Measurements from ENCODE around the gene CPA2.
"Not testable (repeated sequence)": the region's sequence is repeated elsewhere in the genome, so short reads cannot be mapped to it uniquely, and the experiment has no call there.

The CPA2 gene

DNA sequence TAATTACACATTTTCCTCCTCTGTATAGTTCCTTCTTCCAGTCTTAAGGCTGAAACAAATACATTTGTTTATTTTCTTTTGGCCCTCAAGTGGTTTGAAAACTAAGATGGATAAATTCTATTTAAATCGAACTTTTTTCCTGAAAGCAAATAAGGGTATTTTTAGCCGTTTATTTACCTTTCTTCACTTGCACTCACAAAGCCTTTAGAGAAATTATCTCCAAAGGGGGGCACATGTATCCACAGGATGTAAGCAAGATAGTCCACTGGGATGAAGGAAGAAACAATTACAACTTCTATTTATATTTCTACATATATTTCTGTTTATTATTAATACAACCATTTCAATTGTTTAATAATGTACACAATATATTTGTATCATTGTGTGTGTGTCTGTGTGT lies 36.5 kb downstream of the CPA2 start:
- Histone ChIP-seq H3K36me3 (ENCODE audit: insufficient read depth, low read length) (no peaks in the 10 kb centered on the region), H3K9ac (ENCODE audit: insufficient read length) (no peak overlapping the region), H3K27ac (no peak overlapping the region), H3K4me3 (no peak overlapping the region), H3K9me3 (ENCODE audit: low read depth, low read length) (no peaks in the 10 kb centered on the region)
- TF ChIP-seq EZH2 (IDR thresholded peaks at IDR 0.05) (no peak), POLR2AphosphoS5 (IDR thresholded peaks at IDR 0.05; ENCODE audit: borderline replicate concordance, low read depth, low read length) (no peak), FOXP2 (optimal IDR thresholded peaks at IDR 0.05; ENCODE audit: control extremely low read depth, extremely low read length, insufficient read depth) (no peak)
- DNase-seq (ENCODE audit: low read depth, low spot score): no peak

DNA sequence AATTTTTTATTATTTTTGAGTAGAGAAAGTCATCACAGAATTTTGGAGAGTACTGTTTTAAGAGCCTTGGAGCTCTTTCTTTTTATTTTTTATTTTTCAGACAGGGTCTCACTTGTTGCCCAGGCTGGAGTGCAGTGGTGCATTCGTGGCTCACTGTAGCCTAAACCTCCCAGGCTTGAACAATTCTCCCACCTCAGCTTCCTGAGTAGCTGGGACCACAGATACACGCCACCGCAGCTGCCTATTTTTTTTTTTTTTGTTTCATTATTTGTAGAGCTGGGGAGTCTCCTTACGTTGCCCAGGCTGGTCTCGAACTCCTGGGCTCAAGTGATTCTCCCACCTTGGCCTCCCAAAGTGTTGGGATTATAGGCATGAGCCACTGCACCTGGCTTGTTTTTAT lies 36.9 kb downstream of the CPA2 start:
- no peak for DNase-seq (ENCODE audit: low read depth, low spot score)
- TF ChIP-seq EZH2 (IDR thresholded peaks at IDR 0.05) (no peak), POLR2AphosphoS5 (IDR thresholded peaks at IDR 0.05; ENCODE audit: borderline replicate concordance, low read depth, low read length) (no peak), FOXP2 (optimal IDR thresholded peaks at IDR 0.05; ENCODE audit: control extremely low read depth, extremely low read length, insufficient read depth) (no peak)
- H3K4me3 ChIP-seq: no peak overlapping the region
- H3K36me3 ChIP-seq (ENCODE audit: insufficient read depth, low read length): no peaks in the 10 kb centered on the region
- H3K27ac ChIP-seq: no peak overlapping the region
- no peak overlapping the region for H3K9ac ChIP-seq (ENCODE audit: insufficient read length)
- H3K9me3 ChIP-seq (ENCODE audit: low read depth, low read length): no peaks in the 10 kb centered on the region

DNA sequence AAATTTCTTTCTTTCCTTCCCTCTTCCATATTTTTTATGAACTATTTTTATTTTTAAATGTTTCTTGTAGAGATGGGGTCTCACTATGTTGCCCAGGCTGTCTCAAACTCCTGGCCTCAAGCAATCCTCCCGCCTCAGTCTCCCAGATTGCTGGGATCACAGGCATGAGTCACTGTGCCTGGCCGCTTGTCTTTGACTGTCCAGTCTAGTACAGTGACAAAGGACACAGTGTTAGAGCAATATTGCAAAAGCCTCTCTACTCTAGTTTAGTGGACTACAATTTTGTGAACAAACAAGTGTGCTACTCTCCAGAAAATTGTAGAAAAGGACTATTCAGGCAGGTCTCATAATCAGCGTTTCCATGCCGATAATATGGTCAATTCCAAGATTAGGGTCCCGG lies 37.3 kb downstream of the CPA2 start:
- TF ChIP-seq FOXP2 (optimal IDR thresholded peaks at IDR 0.05; ENCODE audit: control extremely low read depth, extremely low read length, insufficient read depth) (no peak), EZH2 (IDR thresholded peaks at IDR 0.05) (no peak), POLR2AphosphoS5 (IDR thresholded peaks at IDR 0.05; ENCODE audit: borderline replicate concordance, low read depth, low read length) (no peak)
- Histone ChIP-seq H3K27ac (no peak overlapping the region), H3K36me3 (ENCODE audit: insufficient read depth, low read length) (no peaks in the 10 kb centered on the region), H3K9ac (ENCODE audit: insufficient read length) (no peak overlapping the region), H3K4me3 (no peak overlapping the region), H3K9me3 (ENCODE audit: low read depth, low read length) (no peaks in the 10 kb centered on the region)
- DNase-seq (ENCODE audit: low read depth, low spot score): no peak

DNA sequence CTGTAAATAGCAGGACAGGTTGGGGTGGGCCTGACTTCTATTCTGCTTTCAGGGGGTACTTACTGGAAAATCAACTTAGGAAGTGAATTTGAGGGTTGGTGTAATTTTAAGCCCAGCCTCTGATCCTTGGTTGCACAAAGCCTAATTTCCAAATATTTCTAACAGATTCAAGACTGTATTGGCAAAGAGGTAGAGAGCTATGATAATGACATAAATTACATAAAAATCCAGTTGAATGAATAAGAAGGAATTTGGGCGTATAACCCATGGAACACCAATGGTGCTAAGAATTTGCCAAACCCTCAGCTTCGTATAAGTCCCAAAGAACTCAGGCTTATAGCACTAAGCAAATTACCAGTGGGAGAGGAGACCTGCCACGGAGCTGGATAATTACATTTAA lies 38.2 kb downstream of the CPA2 start:
- TF ChIP-seq FOXP2 (optimal IDR thresholded peaks at IDR 0.05; ENCODE audit: control extremely low read depth, extremely low read length, insufficient read depth) (no peak), EZH2 (IDR thresholded peaks at IDR 0.05) (no peak), POLR2AphosphoS5 (IDR thresholded peaks at IDR 0.05; ENCODE audit: borderline replicate concordance, low read depth, low read length) (no peak)
- Histone ChIP-seq H3K27ac (no peak overlapping the region), H3K9ac (ENCODE audit: insufficient read length) (no peak overlapping the region), H3K4me3 (no peak overlapping the region), H3K9me3 (ENCODE audit: low read depth, low read length) (no peaks in the 10 kb centered on the region), H3K36me3 (ENCODE audit: insufficient read depth, low read length) (no peaks in the 10 kb centered on the region)
- no peak for DNase-seq (ENCODE audit: low read depth, low spot score)

DNA sequence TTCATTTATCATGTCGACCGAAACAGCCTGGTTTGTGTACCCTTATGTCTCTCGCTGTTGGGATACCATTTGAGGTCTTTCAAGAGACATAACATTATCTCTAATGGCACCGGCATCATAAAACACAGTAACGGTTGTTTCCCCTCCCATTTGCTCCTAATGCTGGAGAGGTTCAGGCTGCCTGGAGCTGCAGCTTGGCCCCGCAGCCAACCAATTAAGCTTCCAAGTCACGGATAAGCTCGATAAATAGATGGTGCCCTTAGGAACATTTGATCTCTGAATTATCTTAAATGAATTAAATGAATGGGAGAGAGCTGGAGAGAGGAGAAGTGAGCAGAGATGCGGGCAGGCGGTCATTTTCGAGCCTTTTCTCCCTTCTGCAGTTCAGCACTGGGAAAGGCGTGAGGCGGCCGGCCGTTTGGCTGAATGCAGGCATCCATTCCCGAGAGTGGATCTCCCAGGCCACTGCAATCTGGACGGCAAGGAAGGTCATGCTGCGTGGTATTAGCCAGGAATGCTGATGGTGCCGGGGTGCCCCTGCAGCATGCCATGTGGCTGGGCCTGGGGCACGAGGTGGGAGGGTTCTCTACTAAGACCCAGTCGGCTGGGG lies 38.9 kb downstream of the CPA2 start:
- no peaks in the 10 kb centered on the region for H3K36me3 ChIP-seq (ENCODE audit: insufficient read depth, low read length)
- H3K9me3 ChIP-seq (ENCODE audit: low read depth, low read length): no peaks in the 10 kb centered on the region
- H3K27ac ChIP-seq: no peak overlapping the region
- no peak overlapping the region for H3K9ac ChIP-seq (ENCODE audit: insufficient read length)
- no peak for DNase-seq (ENCODE audit: low read depth, low spot score)
- no peak overlapping the region for H3K4me3 ChIP-seq
- no peak for TF ChIP-seq POLR2AphosphoS5 (IDR thresholded peaks at IDR 0.05; ENCODE audit: borderline replicate concordance, low read depth, low read length)
- TF ChIP-seq EZH2 (IDR thresholded peaks at IDR 0.05): no peak
- TF ChIP-seq FOXP2 (optimal IDR thresholded peaks at IDR 0.05; ENCODE audit: control extremely low read depth, extremely low read length, insufficient read depth): no peak

DNA sequence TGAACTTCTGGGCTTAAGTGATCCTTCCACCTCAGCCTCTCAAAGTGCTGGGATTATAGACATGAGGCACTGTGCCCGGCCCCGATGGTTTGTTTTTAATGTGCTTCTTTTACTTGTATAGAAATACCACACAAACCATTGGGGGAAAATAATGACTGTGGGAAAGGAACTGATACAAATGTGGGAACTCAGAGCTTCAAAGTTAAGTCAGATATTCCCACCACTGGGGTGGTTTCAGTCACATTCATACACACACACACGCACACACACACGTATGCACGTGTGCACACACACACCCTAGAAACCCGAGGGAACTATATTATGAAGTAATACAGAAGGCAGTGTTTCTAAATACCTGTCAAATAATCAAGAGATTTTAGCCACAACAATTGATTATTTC lies 43.3 kb downstream of the CPA2 start:
- DNase-seq (ENCODE audit: low read depth, low spot score): no peak
- TF ChIP-seq EZH2 (IDR thresholded peaks at IDR 0.05) (no peak), POLR2AphosphoS5 (IDR thresholded peaks at IDR 0.05; ENCODE audit: borderline replicate concordance, low read depth, low read length) (no peak), FOXP2 (optimal IDR thresholded peaks at IDR 0.05; ENCODE audit: control extremely low read depth, extremely low read length, insufficient read depth) (no peak)
- Histone ChIP-seq H3K27ac (no peak overlapping the region), H3K4me3 (no peak overlapping the region), H3K36me3 (ENCODE audit: insufficient read depth, low read length) (no peaks in the 10 kb centered on the region), H3K9me3 (ENCODE audit: low read depth, low read length) (no peaks in the 10 kb centered on the region), H3K9ac (ENCODE audit: insufficient read length) (no peak overlapping the region)

DNA sequence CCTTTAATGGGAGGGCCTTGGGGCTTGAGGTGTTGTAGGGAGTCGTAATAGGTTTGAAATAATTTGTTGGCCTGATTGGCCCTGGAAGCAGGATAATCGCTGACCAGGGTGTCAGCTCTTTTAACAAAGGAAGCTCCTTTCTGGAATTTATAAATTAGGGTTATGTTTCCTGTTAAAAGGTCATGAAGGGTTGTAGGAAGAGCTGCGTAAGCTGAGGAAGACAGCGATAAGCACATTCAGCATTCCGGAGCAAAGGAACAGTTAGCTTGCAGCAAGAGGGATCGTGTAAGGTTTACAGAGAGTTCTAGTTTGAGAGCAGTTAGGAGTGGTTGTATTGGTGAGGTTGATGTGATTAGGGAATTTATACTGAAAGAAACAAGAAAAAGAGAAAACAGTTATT lies 47.6 kb downstream of the CPA2 start:
- no peak for DNase-seq (ENCODE audit: low read depth, low spot score)
- Histone ChIP-seq H3K36me3 (ENCODE audit: insufficient read depth, low read length) (no peaks in the 10 kb centered on the region), H3K4me3 (no peak overlapping the region), H3K9me3 (ENCODE audit: low read depth, low read length) (no peaks in the 10 kb centered on the region), H3K9ac (ENCODE audit: insufficient read length) (no peak overlapping the region), H3K27ac (no peak overlapping the region)
- no peak for TF ChIP-seq FOXP2 (optimal IDR thresholded peaks at IDR 0.05; ENCODE audit: control extremely low read depth, extremely low read length, insufficient read depth)
- TF ChIP-seq EZH2 (IDR thresholded peaks at IDR 0.05): no peak
- no peak for TF ChIP-seq POLR2AphosphoS5 (IDR thresholded peaks at IDR 0.05; ENCODE audit: borderline replicate concordance, low read depth, low read length)

DNA sequence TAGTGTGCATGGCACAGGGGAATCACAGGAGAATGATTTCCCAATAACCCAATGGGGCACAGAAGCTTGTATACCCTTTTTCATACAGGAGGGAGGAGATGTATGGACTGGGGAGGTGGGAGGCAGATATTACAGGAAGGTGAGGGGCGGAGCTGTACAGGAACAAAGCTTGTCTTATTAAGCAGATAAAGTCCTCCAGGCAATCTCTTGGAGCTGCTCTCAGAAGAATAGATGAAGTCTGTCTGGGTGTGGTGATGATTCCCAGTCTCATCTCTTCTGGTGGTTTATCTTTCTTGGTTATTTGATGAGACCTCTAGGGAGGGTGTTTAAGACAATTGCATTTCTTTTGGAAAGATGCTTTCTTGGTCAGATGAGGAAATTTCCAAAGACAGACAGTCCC lies 52.9 kb downstream of the CPA2 start:
- Histone ChIP-seq H3K36me3 (ENCODE audit: insufficient read depth, low read length) (no peaks in the 10 kb centered on the region), H3K9me3 (ENCODE audit: low read depth, low read length) (no peaks in the 10 kb centered on the region), H3K27ac (no peak overlapping the region), H3K9ac (ENCODE audit: insufficient read length) (no peak overlapping the region), H3K4me3 (no peak overlapping the region)
- no peak for TF ChIP-seq POLR2AphosphoS5 (IDR thresholded peaks at IDR 0.05; ENCODE audit: borderline replicate concordance, low read depth, low read length)
- TF ChIP-seq EZH2 (IDR thresholded peaks at IDR 0.05): no peak
- no peak for TF ChIP-seq FOXP2 (optimal IDR thresholded peaks at IDR 0.05; ENCODE audit: control extremely low read depth, extremely low read length, insufficient read depth)
- no peak for DNase-seq (ENCODE audit: low read depth, low spot score)

DNA sequence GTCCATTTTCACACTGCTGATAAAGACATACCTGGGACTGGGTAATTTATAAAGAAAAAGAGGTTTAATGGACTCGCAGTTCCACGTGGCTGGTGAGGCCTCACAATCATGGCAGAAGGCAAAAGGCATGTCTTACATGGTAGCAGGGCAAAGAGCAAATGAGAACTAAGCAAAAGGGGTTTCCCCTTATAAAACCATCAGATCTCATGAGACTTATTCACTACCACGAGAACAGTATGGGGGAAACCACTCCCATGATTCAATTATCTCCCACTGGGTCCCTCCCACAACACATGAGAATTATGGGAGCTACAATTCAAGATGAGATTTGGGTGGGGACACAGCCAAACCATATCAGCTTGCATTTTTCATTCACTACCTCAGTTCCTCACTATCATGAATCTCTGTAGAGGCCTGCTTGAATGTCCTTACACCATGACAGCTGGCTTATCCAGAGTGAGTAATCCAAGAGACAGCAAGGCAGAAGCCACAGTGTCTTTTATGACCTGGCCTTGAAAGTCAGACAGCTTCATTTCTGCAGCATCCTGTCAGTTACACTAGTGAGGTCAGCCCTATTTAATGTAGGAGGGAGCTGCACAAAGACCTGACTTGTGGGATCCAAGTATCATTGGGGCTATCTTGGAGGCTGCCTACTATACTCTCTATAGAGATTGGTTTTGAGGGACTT lies 55.0 kb downstream of the CPA2 start:
- not testable (repeated sequence) for H3K4me3 ChIP-seq; H3K9ac ChIP-seq (ENCODE audit: insufficient read length); H3K9me3 ChIP-seq (ENCODE audit: low read depth, low read length); H3K27ac ChIP-seq; DNase-seq (ENCODE audit: low read depth, low spot score); H3K36me3 ChIP-seq (ENCODE audit: insufficient read depth, low read length)
